ENCODE results near the gene MAPK12. TPM values are rescaled to one million over a fixed set of nuclear protein-coding genes. Genes with fewer than 3 reads are reported as not detected.

MAPK12 gene
- total RNA-seq, 1 experiment from 2014 or later = 16.9 TPM

GRCh38 chr22:50299785-50300619 lies 38.5 kb upstream of the MAPK12 start:
- DNase-seq (ENCODE audit: low read depth) = no peak

GRCh38 chr22:50298937-50299784 lies 37.7 kb upstream of the MAPK12 start:
- no peak for DNase-seq (ENCODE audit: low read depth)

GRCh38 chr22:50298266-50298637 lies 36.8 kb upstream of the MAPK12 start:
- DNase-seq (ENCODE audit: low read depth) = no peak

- DNase-seq (ENCODE audit: low read depth) = no peak
Observed at GRCh38 chr22:50297510-50298265, 36.2 kb upstream of the MAPK12 start.

- DNase-seq (ENCODE audit: low read depth) = no peak
Observed at GRCh38 chr22:50296658-50297490, 35.4 kb upstream of the MAPK12 start.

- DNase-seq (ENCODE audit: low read depth) = no peak
Observed at GRCh38 chr22:50294319-50294656, 32.8 kb upstream of the MAPK12 start.

GRCh38 chr22:50293441-50294318 lies 32.2 kb upstream of the MAPK12 start:
- DNase-seq (ENCODE audit: low read depth) = peak; percentile 78

GRCh38 chr22:50292643-50293440 lies 31.4 kb upstream of the MAPK12 start:
- DNase-seq (ENCODE audit: low read depth) = no peak

- DNase-seq (ENCODE audit: low read depth) = no peak
Observed at GRCh38 chr22:50289942-50290630, 28.6 kb upstream of the MAPK12 start.

GRCh38 chr22:50289151-50289941 lies 27.9 kb upstream of the MAPK12 start:
- no peak for DNase-seq (ENCODE audit: low read depth)

- no peak for DNase-seq (ENCODE audit: low read depth)
Observed at GRCh38 chr22:50287731-50288130, 26.2 kb upstream of the MAPK12 start.

GRCh38 chr22:50286701-50287318 lies 25.3 kb upstream of the MAPK12 start:
- no peak for DNase-seq (ENCODE audit: low read depth)

GRCh38 chr22:50286275-50286674 lies 24.8 kb upstream of the MAPK12 start:
- no peak for DNase-seq (ENCODE audit: low read depth)

- no peak for DNase-seq (ENCODE audit: low read depth)
Observed at GRCh38 chr22:50285568-50286229, 24.2 kb upstream of the MAPK12 start.

- no peak for DNase-seq (ENCODE audit: low read depth)
Observed at GRCh38 chr22:50284479-50284878, 23.0 kb upstream of the MAPK12 start.

GRCh38 chr22:50283821-50284220 lies 22.3 kb upstream of the MAPK12 start:
- DNase-seq (ENCODE audit: low read depth) = no peak
